ENCODE data around the gene GPX2.

DNA sequence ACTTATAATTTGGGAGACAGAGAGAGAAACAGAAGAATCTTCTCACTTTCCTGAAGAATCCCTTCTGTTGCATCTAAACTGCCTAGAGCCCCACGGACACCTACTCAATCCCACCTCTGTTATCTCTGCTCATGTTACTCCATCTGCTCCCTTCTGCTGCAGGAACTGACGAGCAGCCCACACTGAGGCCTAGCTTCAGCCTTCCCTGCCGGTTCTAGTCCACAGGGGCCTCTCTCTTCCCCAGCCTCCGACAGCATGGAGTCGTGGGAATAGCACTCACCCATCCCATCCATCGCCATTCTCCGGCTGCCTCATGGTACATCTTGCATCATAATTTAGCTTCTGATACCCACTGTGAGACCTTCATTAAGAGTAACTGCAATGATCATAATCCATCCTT lies 25.6 kb upstream of the GPX2 start:
- TF ChIP-seq, protein P1, sequence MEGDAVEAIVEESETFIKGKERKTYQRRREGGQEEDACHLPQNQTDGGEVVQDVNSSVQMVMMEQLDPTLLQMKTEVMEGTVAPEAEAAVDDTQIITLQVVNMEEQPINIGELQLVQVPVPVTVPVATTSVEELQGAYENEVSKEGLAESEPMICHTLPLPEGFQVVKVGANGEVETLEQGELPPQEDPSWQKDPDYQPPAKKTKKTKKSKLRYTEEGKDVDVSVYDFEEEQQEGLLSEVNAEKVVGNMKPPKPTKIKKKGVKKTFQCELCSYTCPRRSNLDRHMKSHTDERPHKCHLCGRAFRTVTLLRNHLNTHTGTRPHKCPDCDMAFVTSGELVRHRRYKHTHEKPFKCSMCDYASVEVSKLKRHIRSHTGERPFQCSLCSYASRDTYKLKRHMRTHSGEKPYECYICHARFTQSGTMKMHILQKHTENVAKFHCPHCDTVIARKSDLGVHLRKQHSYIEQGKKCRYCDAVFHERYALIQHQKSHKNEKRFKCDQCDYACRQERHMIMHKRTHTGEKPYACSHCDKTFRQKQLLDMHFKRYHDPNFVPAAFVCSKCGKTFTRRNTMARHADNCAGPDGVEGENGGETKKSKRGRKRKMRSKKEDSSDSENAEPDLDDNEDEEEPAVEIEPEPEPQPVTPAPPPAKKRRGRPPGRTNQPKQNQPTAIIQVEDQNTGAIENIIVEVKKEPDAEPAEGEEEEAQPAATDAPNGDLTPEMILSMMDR (IDR thresholded peaks at IDR 0.05) = no peak
- TF ChIP-seq POLR2A (IDR thresholded peaks at IDR 0.05) = no peak
